PC-3 (cell line): ENCODE results near the gene NOL4L. TPM values are rescaled to one million over a fixed set of nuclear protein-coding genes. Genes with fewer than 3 reads are reported as not detected.

ENCODE experiments used
- ATAC-seq: fragments of 200-7000 bp; cut with Tn5 transposase; 2 replicates; pipeline ENCODE4 v1.9.1; 2020; ENCODE audit warnings: mild to moderate bottlenecking, moderate library complexity
- BruUV-seq: library from RNA; stranded (reverse); fragments of 400-500 nt; replicated peaks from 2 replicates; lab custom pipeline; 2021; lab: Mats Ljungman, UMichigan
- CTCF ChIA-PET: fragments of 300-600 bp; sonication (Branson Sonifier 250); formaldehyde crosslinking; loops from one replicate; lab custom pipeline; 2022; ENCODE audit warnings: antibody characterized with exemption; lab: Charles Lee
- POLR2A ChIA-PET: fragments of 300-600 bp; sonication (Branson Sonifier 250); formaldehyde crosslinking; loops from one replicate; lab custom pipeline; 2022; ENCODE audit warnings: antibody characterized with exemption; ENCODE audit not compliant: unreplicated experiment; lab: Charles Lee
- DNase-seq: peaks from one replicate; pipeline ENCODE4 v3.0.0-alpha.2; 2015
- H2AFZ ChIP-seq: fragments of 300-600 bp; sonication (generic); 2 replicates; pipeline ENCODE4 v1.6.0; 2016; ENCODE audit warnings: antibody characterized with exemption, low read length
- H3F3A ChIP-seq: fragments of 300-600 bp; sonication (generic); one replicate; pipeline ENCODE4 v1.6.0; 2017; ENCODE audit warnings: antibody characterized with exemption, low read length, control low read depth, mild to moderate bottlenecking; ENCODE audit not compliant: unreplicated experiment
- H3K27ac ChIP-seq: fragments of 300-600 bp; sonication (generic); 2 replicates; pipeline ENCODE4 v1.5.1; 2016; ENCODE audit warnings: mild to moderate bottlenecking, low read length
- H3K27me3 ChIP-seq: fragments of 300-600 bp; sonication (generic); 2 replicates; pipeline ENCODE4 v1.6.1; 2016; ENCODE audit warnings: low read length, mixed read lengths
- H3K36me3 ChIP-seq: fragments of 300-600 bp; sonication (generic); 2 replicates; pipeline ENCODE4 v1.6.1; 2016; ENCODE audit warnings: low read depth, mixed run types, low read length, mixed read lengths
- H3K4me1 ChIP-seq: fragments of 300-600 bp; sonication (generic); 2 replicates; pipeline ENCODE4 v1.5.1; 2016; ENCODE audit warnings: low read length; ENCODE audit not compliant: insufficient read depth
- H3K4me2 ChIP-seq: fragments of 300-600 bp; sonication (generic); 2 replicates; pipeline ENCODE4 v1.6.0; 2016; ENCODE audit warnings: low read length
- H3K4me3 ChIP-seq: fragments of 300-600 bp; sonication (generic); 2 replicates; pipeline ENCODE4 v1.5.1; 2016; ENCODE audit warnings: mild to moderate bottlenecking, low read length, mixed read lengths
- H3K79me2 ChIP-seq: fragments of 300-600 bp; sonication (generic); 2 replicates; pipeline ENCODE4 v1.6.1; 2017; ENCODE audit warnings: low read length, mixed read lengths
- H3K9ac ChIP-seq: fragments of 300-600 bp; sonication (generic); 2 replicates; pipeline ENCODE4 v1.6.0; 2016; ENCODE audit warnings: mild to moderate bottlenecking, low read length
- H3K9me2 ChIP-seq: fragments of 300-600 bp; sonication (generic); replicated peaks from 2 replicates; pipeline ENCODE4 v1.6.1; 2016; ENCODE audit warnings: mixed run types, low read length, mixed read lengths
- H3K9me3 ChIP-seq: fragments of 300-600 bp; sonication (generic); 2 replicates; pipeline ENCODE4 v1.6.1; 2016; ENCODE audit warnings: low read length, mixed read lengths
- H4K20me1 ChIP-seq: fragments of 300-600 bp; sonication (generic); 2 replicates; pipeline ENCODE4 v1.6.1; 2016; ENCODE audit warnings: low read length, mixed read lengths
- CTCF ChIP-seq: fragments of 300-600 bp; sonication (generic); conservative IDR thresholded peaks from 2 replicates; pipeline ENCODE4 v1.5.1; 2017; ENCODE audit warnings: antibody characterized with exemption, low read depth, mild to moderate bottlenecking, low read length
- EZH2 ChIP-seq: fragments of 300-600 bp; sonication (generic); IDR thresholded peaks from one replicate; pipeline ENCODE4 v1.6.1; 2017; ENCODE audit warnings: antibody characterized with exemption, mild to moderate bottlenecking, low read length; ENCODE audit not compliant: unreplicated experiment
- EZH2phosphoT487 ChIP-seq: fragments of 300-600 bp; sonication (generic); IDR thresholded peaks from 2 replicates; pipeline ENCODE4 v1.6.1; 2018; ENCODE audit warnings: mild to moderate bottlenecking, antibody characterized with exemption, low read length, borderline replicate concordance
- intact Hi-C: fragments of 100-400 bp; cut with micrococcal nuclease; formaldehyde crosslinking; loops from 2 replicates; pipeline ENCODE4 v1.9.0; 2023
- total RNA-seq: library from RNA; depleted of rRNA; stranded (reverse); fragments of >200 nt; gene quantifications from 2 replicates; pipeline ENCODE4 v1.2.3, GENCODE V29; 2014

Gene NOL4L
- total RNA-seq, 1 experiment from 2014 or later: 7.3 TPM

- Histone ChIP-seq H3K9me2 (no peaks in the 10 kb centered on the region), H3K36me3 (no peaks in the 10 kb centered on the region), H3K9me3 (no peaks in the 10 kb centered on the region), H3K9ac (no peak overlapping the region), H3F3A (no peaks in the 10 kb centered on the region), H3K4me2 (no peak overlapping the region), H2AFZ (no peak overlapping the region), H3K4me3 (no peak overlapping the region), H3K27ac (no peak overlapping the region), H4K20me1 (no peaks in the 10 kb centered on the region), H3K79me2 (no peaks in the 10 kb centered on the region), H3K4me1 (no peaks in the 10 kb centered on the region), H3K27me3 (no peaks in the 10 kb centered on the region)
- POLR2A ChIA-PET: no interaction called here
- CTCF ChIA-PET: no interaction called here
- ATAC-seq (no peak), DNase-seq (no peak)
- no TSS peak for BruUV-seq
- intact Hi-C loops: no loop called here
- no peak for TF ChIP-seq CTCF
- no peak for TF ChIP-seq EZH2
- no peak for TF ChIP-seq EZH2phosphoT487
These were observed 21.5 kb downstream of the NOL4L start for GRCh38 chr20:32563311-32564272.

GRCh38 chr20:32562495-32562911 is 22.6 kb downstream of the NOL4L start:
- POLR2A ChIA-PET: no interaction called here
- no peak overlapping the region for H3K27ac ChIP-seq
- CTCF ChIA-PET: no interaction called here

More at GRCh38 chr20:32562495-32562911, 22.6 kb downstream of the NOL4L start:
- Histone ChIP-seq H4K20me1 (no peaks in the 10 kb centered on the region), H3K27me3 (no peaks in the 10 kb centered on the region), H3K4me3 (no peak overlapping the region), H3K9ac (no peak overlapping the region), H3K79me2 (no peaks in the 10 kb centered on the region), H3K9me2 (no peaks in the 10 kb centered on the region), H3K4me1 (no peaks in the 10 kb centered on the region), H3K4me2 (no peak overlapping the region), H3F3A (no peaks in the 10 kb centered on the region), H2AFZ (no peak overlapping the region), H3K36me3 (no peaks in the 10 kb centered on the region), H3K9me3 (no peaks in the 10 kb centered on the region)
- TF ChIP-seq EZH2 (no peak), CTCF (no peak), EZH2phosphoT487 (no peak)
- no peak for ATAC-seq
- intact Hi-C loops: no loop called here
- no TSS peak for BruUV-seq
- DNase-seq: no peak
